COR-L47 (cell line): ENCODE results near the gene UBE2E2.

Source experiments
- DNase-seq: peaks from one replicate; lab custom pipeline; 2025; lab: John Stamatoyannopoulos, UW

UBE2E2 gene

DNA sequence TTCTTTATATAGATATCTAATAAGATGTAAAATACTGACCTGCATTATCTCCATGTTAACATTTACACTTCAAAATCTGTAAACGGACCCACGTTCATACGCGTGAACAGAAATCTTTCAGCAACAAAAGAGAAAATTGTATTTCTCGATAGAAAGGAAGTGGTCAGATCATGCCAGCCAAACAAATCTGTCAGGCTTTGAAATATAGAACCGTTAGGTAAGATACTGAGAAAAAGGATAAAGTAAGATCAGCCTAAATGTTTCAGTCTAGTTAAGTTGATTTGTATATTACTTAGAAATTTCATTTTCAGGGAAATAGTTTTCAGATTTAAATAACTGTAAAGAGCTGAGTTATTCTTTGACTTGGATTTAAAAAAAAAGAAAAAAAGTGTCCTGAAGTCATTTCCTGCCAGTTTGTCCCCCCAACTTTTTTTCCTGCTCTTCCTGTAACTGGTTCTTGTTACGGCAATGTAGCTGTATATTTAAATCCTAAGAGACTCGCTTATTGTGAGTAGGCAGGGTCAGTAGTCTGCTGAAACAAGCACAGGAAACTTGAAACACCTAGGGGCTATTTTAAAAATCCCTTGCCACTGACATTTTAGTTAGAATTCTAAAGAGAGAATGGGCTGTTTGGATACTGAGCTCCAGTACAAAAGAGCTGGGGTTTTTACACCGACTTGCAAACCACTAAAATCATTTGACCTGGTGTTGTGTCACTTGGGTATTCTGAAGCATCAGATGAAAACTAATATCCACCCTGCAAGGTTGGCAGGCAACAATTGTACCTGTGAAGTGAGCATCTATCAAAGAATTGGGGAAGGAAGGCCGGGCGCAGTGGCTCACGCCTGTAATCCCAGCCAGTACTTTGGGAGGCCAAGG is 237.5 kb downstream of the UBE2E2 start:
- DNase-seq: no peak

DNA sequence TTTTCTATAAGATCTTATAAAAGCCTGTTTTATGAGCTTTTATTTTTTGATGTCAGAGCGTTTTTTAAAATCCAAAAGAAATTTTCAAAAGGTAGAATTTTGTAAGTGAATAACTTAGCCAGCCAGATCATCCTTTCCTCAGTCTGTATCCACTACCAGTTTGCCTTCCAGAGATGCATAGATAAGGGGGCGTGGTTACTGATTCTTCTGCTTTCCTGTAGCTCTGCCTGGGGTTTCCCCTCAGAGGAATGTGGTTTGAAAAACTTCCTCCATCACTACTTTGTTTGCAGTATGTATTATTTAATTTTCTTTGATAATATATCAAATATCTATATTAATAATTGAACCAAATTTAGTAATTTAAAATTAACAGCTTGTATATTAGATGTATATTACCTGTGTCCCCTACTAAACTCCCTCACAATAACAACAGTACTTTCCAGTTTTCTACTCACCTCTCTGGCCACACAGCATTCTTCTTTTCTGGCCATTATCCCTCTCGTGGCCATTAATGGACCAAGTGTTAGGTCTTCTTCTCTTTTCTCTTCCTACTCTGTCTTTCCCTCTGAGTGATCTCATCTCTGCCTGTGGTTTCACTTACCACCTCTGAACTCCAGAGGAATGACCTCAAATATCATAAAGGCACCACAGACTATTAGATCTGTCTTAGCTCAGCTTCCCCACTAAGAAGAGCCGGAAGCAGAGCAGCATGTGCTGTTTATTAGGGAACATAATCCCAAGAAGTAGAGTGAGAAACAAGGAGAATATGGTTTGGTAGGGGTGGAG is 239.7 kb downstream of the UBE2E2 start:
- no peak for DNase-seq

DNA sequence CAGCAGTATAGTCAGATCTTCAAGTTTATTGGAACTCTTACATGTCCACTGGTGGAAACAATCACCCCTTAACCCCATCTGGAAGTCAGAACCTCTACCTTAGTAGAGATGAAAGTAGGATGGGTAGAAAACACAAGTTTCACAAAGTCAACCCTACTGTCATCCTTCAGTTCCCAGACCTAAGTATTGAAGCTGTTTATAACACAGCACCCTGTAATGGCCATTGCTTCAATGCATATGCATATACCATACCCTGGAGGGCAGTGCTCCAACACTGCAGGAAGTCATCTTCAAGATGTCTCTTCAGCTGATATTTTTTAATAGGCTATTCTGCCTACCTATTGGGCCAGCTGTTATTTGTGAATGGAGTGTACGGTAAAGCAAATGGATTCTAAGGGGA is 241.3 kb downstream of the UBE2E2 start:
- DNase-seq: no peak

DNA sequence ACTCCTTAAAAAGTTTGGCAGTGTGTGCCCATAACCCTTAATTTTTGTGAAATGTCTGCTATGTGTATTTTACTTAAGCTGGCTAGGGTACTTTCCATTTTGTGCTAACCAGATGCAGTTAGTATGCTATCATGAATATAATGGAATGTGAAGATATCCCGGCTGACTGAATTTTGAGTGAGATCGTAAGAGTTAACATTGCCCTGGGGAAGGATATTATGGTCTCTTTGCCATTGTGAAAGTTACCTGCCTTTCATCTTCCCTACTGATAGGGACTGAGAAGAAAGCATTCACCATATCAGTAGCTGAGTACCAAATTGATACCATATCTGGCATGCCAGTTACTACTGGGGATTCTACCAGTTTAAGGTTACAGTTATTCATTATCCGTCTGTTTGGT is 243.2 kb downstream of the UBE2E2 start:
- no peak for DNase-seq

DNA sequence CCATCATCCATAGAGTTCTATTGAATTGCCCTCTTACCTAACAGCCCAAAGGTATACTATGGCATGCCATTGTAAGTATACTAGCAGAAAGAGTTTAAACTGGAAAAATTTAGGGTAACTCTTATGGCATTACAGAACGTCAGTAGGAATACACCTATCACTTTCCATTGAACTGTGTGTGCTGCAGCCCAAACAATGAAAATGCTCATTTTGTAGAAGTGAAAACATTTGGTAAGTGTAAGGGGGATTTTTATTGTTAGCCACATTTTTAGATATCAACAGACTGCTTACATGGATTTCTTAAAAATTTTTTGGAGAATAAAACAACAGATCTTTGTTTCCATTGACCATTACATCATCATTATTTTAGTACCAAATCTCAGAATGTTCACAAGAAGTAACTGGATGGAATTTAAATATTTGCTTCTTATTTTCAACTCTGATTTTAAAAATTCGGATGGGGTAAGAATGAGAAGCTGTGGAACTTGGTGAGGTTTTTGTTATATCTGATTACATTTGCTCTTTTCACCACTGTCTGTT is 245.9 kb downstream of the UBE2E2 start:
- no peak for DNase-seq

DNA sequence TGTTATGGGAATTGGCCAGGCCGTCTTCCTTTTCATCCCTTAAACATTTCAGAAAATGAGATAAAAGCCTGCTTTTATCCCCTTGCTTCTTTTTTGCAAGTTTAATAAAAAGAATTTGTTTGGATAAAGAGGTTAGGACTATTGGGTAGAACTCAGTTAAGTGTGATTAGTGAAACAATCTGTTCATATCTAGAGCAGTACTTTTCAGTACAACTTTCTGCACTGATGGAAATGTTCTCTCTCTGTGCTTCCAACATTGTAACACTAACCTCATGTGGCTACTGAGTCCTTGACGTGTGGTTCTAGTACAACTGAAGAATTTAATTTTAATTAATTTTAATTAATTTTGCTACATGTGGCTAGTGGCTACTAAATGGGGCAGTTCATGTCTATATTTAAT is 246.9 kb downstream of the UBE2E2 start:
- DNase-seq: no peak

DNA sequence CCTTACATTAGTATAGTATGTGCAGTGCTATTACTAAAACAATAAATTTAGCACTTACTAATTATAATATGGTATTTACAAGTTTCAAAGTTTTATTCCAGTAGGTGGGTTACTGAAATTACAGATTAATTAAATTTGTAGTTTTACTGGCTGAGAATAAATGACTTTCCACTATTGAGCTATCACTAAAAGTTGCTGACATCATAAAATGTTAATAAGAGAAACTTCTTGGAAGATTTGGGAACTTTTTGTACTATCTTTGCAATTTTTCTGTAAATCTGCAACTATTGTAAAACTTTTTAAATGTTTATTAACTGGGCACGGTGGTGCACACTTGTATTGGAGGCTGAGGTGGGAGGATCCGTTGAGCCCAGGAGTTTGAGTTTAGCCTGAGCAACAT is 247.7 kb downstream of the UBE2E2 start:
- no peak for DNase-seq

DNA sequence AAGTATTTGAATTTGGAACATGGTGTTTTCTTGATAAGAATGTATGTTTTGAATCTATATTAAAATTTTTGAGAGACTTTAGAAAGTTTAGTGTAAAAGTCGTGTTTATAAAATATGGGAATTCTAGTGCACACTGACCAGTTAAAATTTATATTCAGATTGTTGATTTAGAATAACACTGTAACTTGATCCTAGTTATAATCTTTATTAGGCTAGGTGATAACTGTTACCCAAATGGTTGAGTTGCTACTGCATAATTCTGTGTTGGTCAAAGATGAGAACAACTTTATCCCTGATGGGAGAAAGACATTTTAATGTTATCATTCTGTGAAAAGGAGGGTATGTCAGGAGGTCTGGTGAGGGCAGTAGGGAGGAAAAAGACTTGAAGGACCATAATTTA is 249.3 kb downstream of the UBE2E2 start:
- no peak for DNase-seq

DNA sequence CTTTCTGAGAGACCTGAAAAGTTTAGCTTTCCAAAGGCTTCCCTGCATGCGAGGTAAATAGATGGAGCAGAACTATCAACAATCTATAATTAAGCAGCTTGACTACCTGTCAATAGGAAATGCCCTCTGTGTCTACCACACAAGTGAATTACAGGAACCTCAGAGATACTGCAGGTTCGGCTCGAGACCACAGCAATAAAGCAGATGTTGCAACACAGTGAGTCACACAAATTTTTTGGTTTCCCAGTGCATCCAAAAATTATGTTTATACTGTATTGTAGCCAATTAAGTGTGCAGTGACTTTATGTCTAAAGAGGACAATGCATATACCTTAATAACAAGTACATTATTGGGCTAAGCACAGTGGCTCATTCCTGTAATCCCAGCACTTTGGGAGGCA is 252.0 kb downstream of the UBE2E2 start:
- DNase-seq: peak; percentile 2

DNA sequence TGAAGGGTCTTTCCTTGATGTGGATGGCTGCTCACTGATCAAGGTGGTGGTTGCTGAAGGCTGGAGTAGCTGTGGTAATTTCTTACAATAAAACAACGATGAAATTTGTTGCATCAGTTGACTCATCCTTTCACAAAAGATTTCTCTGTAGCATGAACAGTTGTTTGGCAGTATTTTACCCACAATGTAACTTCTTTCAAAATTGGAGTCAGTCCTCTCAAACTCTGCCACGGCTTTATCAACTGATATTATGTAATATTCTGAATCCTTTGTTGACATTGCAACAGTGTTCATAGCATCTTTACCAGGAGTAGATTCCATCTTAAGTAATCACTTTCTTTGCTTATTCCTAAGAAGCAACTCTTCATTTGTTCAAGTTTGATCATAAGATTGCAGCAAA is 252.6 kb downstream of the UBE2E2 start:
- no peak for DNase-seq

DNA sequence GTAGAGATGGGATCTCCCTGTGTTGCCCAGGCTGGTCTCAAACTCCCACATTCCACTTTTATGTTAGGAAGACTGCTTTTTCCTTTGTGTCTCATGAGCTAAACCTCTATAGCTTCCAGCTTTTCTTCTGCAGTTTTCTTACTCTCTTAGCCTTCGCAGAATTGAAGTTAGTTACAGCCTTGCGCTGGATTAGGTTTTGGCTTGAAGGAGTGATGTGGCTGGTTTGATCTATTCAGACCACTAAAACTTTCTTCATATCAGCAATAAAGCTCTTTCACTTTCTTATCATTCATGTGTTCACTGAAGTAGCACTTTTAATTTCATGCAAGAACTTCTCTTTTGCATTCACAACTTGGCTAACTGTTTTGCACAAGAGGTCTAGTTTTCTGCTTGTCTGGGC is 254.6 kb downstream of the UBE2E2 start:
- DNase-seq: no peak

DNA sequence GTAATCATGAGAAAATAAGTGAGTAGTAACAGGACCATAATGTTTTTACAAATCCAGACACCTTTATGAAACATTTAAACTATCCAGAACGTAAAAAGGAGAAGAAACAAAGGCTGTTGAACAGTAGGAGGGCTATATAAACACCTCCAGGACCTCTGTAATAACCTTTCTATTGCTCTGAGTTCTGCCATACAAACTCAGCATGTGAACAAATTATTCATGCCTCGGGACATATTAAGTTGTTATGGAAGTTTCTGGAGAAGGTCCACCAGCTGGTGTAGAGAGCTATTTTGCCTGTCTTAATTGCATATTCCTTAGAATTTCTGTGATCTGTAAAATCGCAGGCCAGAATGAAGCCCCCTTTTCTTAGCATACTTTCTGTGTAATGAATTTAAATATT is 256.3 kb downstream of the UBE2E2 start:
- peak; percentile 3 for DNase-seq

DNA sequence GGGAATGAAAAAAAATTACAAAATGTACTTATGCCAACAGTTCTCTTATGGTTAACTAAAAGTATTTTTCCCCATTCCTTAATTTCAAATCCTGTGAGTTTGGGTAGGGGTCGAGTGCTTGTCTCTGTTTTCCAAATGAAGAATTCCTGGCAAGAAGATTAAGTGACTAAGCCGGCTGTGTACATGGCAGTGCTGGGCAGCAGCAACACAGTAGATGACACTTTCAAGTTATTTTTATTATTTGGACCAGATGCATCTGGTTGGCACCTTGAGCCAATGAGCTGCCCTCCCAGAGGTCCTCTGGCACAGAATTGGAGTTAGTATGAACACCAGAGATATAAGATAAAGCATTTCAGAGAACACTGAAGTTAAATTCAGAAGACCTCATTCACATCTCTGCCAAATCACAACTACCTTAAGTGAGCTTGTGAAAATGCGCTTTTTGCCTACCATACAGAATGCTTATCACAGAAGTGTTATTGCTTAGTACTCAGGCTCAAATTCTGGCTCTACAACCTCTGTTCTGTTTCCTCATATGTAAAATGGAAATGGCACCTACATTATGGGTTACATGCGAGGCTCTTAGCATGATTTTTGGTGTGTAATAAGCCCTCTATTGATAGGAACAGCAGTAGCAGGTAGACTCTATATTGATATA is 256.9 kb downstream of the UBE2E2 start:
- no peak for DNase-seq

DNA sequence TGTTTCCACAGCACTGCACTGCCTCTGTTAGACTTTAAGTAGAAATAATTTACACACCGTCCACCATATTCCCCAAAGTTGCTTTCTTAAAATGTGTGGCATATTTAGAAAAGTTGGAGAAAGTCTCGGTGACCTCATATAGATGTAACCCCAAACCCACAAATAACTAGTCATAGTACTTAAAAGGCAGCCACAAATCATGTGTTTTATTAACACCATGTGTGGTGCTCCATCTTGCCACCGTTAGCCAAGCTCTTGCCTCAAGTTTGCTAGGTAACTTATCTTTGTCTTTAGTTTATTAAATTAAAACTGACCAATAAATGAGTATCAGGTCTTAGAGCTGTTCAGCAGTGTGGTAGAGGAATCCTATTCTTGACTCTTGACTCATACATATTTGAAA is 257.9 kb downstream of the UBE2E2 start:
- no peak for DNase-seq

DNA sequence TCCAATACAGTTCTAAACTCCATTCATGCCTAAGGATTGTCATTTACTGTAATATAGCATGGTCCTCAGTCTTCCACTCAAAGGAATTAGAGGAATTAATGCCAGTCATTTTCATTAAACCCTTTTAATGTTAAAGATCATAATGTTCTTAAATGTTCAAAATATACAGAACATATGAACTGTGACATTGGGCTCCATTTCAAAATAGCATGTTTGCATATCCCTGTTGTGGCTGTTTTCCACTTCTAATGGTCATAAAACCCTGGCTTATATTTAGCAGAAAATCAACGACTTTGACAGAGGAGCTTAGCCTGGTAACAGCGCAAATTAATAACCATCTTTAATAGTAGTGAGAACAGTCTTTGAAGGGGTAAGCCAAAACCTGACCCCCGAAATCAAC is 260.7 kb downstream of the UBE2E2 start:
- no peak for DNase-seq

DNA sequence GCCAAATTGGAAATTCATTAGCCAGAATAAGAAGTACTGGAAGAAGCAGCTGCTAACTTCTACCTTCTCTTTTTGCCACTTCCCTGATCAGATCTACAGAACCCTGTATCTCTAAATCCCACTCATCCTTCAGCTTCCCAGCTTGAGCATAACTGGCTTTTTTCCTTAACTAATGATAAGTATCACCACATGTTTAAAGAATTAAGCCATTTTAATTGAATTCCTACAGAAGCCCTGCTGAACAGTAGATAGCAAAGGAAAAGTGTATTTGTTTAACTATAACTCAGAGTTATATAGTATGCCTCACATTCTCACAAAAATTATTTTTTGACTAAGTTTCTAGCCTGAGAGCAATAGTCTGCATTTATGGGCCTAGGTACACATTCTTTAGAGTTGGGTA is 262.4 kb downstream of the UBE2E2 start:
- DNase-seq: no peak

DNA sequence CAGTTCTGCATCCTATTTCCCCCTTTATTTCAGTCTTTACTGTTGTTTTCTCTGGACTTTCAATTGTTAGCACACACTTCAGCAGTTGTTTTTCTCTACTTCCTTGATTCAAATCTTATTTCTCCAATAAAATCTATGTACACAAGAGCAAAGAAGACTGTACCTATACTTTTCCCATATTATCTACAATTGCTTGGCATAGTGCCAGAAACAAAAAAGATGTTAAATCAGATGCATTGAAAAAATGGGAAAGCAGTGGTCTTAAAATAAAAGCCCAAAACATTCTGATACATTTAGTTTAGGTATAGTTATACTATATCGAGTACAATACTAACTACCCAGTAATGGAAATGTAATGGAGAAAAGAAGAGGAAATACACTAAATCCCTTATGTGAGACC is 265.1 kb downstream of the UBE2E2 start:
- no peak for DNase-seq

DNA sequence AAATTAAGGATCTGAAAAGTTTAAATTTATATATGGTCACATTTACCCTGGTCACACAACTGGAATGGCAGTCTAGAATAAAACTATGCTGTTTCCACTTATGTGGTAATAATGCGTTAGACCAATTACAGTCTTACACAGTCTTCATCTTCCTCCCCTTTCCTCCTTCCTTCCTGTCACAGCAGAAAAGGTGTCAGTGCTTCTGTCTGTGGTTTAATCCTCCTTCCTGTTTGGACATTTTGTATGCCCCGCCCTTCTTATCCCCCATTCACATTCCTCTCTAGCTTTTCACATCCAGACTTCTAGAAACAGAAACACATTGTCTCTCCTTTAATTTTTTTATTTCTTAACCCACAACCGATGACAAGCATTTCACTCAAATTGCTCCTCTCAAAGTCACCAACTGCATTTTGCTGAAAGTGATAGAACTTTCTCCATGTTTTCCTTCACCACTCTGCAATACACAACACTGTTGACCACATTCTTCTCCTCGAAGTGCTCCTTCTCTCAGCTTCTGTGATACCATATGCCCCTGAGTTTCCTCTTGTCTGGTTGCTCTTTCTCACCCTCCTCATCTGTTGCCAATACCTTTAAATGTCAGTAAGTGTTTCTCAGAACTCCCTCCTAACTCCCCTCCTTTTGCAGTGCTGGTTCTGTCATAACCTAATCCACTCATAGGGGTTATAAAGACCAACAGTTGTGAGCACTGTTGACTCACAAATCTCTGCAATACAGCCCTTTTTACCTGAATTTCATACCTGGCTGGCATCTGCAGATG is 271.6 kb downstream of the UBE2E2 start:
- no peak for DNase-seq

DNA sequence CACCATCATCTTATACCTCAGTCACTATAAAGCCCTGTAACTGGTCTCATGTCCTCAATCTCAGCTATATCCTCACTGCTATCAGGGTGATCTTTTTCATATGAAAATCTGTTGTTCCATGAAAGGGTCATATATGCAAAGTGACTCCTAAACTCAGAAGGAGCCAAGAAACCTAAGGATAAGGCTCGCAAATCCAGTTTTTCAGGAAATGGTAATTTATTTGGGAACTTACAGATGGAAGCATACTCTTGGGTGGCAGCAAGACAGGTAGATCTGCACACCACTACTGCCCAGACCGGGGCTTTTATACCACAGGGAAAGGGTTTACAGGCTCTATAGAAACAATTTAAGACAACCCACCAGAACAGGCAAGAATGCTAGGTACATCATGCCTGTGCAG is 272.3 kb downstream of the UBE2E2 start:
- DNase-seq: no peak

DNA sequence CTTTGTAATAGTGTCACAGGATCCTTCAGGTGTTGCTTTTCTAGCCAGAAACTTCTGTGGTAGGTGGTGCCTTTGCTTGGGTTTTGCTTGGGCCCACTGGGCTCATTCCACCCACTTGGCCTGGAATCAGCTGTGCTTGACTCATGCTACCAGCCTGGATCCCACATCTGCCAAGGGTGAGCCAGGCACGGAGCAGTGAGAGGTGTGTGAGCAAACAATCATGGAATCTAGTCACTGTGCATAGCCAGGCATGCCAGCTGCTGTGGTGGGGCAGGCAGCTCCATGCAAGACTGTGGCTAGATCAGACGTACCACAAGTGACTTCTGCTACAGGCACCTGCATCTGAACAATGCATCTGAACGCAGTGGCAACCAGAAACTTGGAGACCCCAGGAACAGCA is 275.9 kb downstream of the UBE2E2 start:
- DNase-seq: no peak

DNA sequence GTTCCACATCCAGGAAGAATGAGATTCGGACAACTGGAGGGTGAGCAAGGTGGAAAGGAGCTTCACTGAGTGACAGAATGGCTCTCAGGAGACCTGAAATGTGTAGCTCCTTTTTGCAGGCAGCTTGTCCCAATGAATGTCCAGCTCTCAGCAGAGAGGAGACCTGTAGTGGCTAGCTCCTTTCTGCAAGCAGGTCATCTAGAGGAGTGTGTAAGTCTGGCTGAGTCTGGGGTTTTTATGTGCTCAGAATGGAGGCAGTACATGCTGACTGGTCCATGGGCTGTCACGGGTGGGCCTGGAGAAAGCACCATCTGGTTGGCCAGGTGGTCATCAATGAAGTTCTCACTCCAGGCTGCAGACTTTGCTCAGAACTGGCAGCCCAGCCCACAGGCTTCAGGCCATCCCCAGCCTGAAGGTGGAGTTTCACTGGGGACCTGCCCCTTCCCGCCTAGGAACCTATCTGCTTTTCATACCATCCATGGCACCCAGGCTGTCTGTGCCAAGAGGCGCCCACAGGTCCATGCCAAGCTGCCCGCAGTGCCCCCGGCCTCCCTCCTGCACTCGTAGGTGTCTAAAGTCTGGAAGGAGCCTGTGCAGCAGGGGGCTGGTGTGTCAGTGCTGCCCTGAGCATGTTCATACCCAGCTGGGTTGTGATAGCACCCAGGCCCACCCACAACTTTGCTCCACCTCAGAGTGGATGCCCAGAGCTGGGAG is 276.6 kb downstream of the UBE2E2 start:
- DNase-seq: no peak
